GM12878 (cell line): Measurements from ENCODE around the gene EMP1.

Source experiments
- CBX3 ChIP-seq: fragments of 200-600 bp; sonication (generic); IDR thresholded peaks from 2 replicates; pipeline ENCODE4 v1.6.1; 2016; ENCODE audit warnings: low read depth, borderline replicate concordance
- HDGF ChIP-seq: fragments of 450-650 bp; IDR thresholded peaks from 2 replicates; pipeline ENCODE4 v1.6.1; 2016; ENCODE audit warnings: antibody characterized with exemption

GRCh38 chr12:13203034-13203922 lies 6.8 kb downstream of the EMP1 start:
- TF ChIP-seq HDGF: no peak
- TF ChIP-seq CBX3: no peak
